Loucy (cell line): ENCODE measurements around the gene DHX29.

Experiments used
- CTCF ChIP-seq: fragments of 200-600 bp; sonication (generic); conservative IDR thresholded peaks from 2 replicates; pipeline ENCODE4 v1.5.1; 2014; ENCODE audit warnings: mild to moderate bottlenecking, antibody characterized with exemption, low read length
- EZH2phosphoT487 ChIP-seq: fragments of 200-600 bp; IDR thresholded peaks from 2 replicates; pipeline ENCODE4 v1.6.1; 2018; ENCODE audit warnings: antibody characterized with exemption, mild to moderate bottlenecking, moderate library complexity, borderline replicate concordance

- TF ChIP-seq CTCF: no peak
- TF ChIP-seq EZH2phosphoT487: no peak
Measured at GRCh38 chr5:55222092-55222984, 85.2 kb downstream of the DHX29 start.
